Smooth muscle cell (in vitro differentiated cells): ENCODE measurements around the gene MTFR1L. TPM values are rescaled to one million over a fixed set of nuclear protein-coding genes. Genes with fewer than 3 reads are reported as not detected.

Experiments used
- DNase-seq: peaks from one replicate; lab custom pipeline; 2025; ENCODE audit not compliant: unreplicated experiment; lab: John Stamatoyannopoulos, UW
- H2AFZ ChIP-seq: fragments of 200-600 bp; sonication (generic); 2 replicates; pipeline ENCODE4 v1.6.0; 2016; ENCODE audit warnings: antibody characterized with exemption, low read depth, mild to moderate bottlenecking
- H3F3A ChIP-seq: fragments of 200-600 bp; sonication (generic); 2 replicates; pipeline ENCODE4 v1.6.0; 2017; ENCODE audit warnings: antibody characterized with exemption, low read depth
- H3K27ac ChIP-seq: fragments of 200-600 bp; sonication (generic); 2 replicates; pipeline ENCODE4 v1.5.1; 2016; ENCODE audit warnings: low read depth, mild to moderate bottlenecking
- H3K27me3 ChIP-seq: fragments of 200-600 bp; sonication (generic); 2 replicates; pipeline ENCODE4 v1.6.1; 2016; ENCODE audit warnings: low read depth, mild to moderate bottlenecking
- H3K36me3 ChIP-seq: fragments of 200-600 bp; sonication (generic); 2 replicates; pipeline ENCODE4 v1.5.1; 2016; ENCODE audit warnings: low read depth
- H3K4me1 ChIP-seq: fragments of 200-600 bp; sonication (generic); 2 replicates; pipeline ENCODE4 v1.5.1; 2016; ENCODE audit warnings: low read depth
- H3K4me2 ChIP-seq: fragments of 200-600 bp; sonication (generic); 2 replicates; pipeline ENCODE4 v1.6.0; 2016; ENCODE audit warnings: mild to moderate bottlenecking
- H3K4me3 ChIP-seq: fragments of 200-600 bp; sonication (generic); 2 replicates; pipeline ENCODE4 v1.5.1; 2016; ENCODE audit warnings: mild to moderate bottlenecking
- H3K79me2 ChIP-seq: fragments of 200-600 bp; sonication (generic); 2 replicates; pipeline ENCODE4 v1.6.0; 2016; ENCODE audit warnings: low read depth, mild to moderate bottlenecking
- H3K9ac ChIP-seq: fragments of 200-600 bp; sonication (generic); 2 replicates; pipeline ENCODE4 v1.6.0; 2016; ENCODE audit warnings: low read depth
- H3K9me3 ChIP-seq: fragments of 200-600 bp; sonication (generic); replicated peaks from 2 replicates; pipeline ENCODE4 v1.5.1; 2016; ENCODE audit warnings: low read depth
- H4K20me1 ChIP-seq: fragments of 200-600 bp; sonication (generic); 2 replicates; pipeline ENCODE4 v1.6.0; 2016; ENCODE audit warnings: low read depth
- WGBS: methylation state at CpG from one replicate; pipeline ENCODE4 v1.1.7; 2016; ENCODE audit warnings: low lambda C conversion rate; 5-methylcytosine and 5-hydroxymethylcytosine counted together
- polyA plus RNA-seq: library from polyadenylated mRNA; unstranded; fragments of >200 nt; fragmentation: Nextera tagmentation; extraction: Ambion mirVana; gene quantifications from 2 replicates; pipeline ENCODE4 v1.2.1, GENCODE V29; 2016
- total RNA-seq: library from RNA; depleted of rRNA; stranded (reverse); fragments of >200 nt; gene quantifications from 2 replicates; pipeline ENCODE4 v1.2.3, GENCODE V29; 2014
- TF ChIP-seq, protein P1 (sequence below): fragments of 200-600 bp; sonication (generic); IDR thresholded peaks from 2 replicates; pipeline ENCODE4 v1.5.1; 2017; ENCODE audit warnings: borderline replicate concordance, mild to moderate bottlenecking, antibody characterized with exemption; ENCODE audit not compliant: insufficient read depth, poor library complexity, severe bottlenecking

Gene MTFR1L
- total and polyA plus RNA-seq, 2 experiments from 2014 or later: 47.2 to 63.9 TPM

DNA sequence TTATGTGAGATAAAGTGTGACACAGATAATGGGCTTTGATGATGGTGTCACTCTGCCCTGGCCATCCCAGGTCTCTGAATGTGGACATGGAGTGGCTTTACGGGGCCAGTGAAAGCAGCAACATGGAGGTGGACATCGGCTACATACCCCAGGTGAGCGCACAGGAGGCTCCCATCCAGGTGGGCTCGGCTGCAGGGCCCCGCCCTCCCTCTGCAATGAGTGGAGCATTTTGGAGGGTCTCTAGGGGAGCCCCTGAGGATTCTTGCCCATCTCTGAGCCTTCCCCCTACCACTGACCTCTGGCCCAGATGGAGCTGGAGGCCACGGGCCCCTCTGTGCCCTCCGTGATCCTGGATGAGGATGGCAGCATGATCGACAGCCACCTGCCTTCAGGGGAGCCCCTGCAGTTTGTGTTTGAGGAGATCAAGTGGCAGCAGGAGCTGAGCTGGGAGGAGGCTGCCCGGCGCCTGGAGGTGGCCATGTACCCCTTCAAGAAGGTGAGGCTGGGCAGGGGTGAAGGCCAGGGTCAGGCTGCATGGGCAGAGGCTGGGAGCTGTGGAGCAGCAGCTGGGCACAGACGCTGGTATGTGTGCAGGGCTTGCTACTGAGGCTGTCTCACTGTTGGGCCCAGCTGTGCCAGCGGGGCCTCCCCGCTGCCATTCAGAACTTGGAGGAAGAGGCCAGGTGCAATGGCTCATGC lies 8.2 kb upstream of the MTFR1L start:
- Histone ChIP-seq H4K20me1 (peaks cover 7% of the 10 kb centered on the region), H3K4me2 (no peak overlapping the region)
- no peak for DNase-seq

DNA sequence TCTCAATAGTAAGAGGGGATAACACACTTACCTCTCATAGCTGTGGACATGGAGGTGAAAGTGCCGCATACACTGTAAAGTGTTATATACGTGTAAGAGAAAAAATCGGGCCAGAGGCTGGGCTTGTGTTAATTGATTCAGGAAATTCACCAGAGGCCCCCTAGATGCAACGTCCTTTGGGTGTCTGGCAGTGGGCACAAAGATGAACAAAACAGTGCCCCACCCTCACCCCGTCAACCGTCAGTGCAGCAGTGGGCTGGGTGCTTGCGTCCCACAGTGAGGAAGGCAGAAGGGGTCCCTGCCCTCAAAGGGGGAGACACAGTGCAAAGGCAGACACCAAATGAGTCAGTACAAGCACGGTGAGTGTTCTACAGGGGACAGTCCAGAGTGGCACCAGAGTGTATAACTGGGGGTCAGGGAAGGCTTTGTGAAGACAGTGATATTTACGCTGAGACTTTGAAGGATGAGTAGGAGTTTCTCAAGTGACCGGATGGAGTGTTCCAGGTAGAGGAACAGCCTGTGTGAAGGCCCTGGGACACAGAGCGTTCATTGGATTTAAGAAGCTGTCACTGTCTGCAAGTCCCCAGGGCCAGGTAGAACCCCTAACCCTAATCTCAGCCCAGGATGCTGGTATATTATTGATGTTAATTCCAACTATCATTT lies 6.6 kb upstream of the MTFR1L start:
- Histone ChIP-seq H3K36me3 (no peaks in the 10 kb centered on the region), H3K27me3 (no peaks in the 10 kb centered on the region)
- WGBS: 90% methylated on average over 11 of the region's 11 CpGs

More for the DNA sequence above, 8.2 kb upstream of the MTFR1L start:
- Histone ChIP-seq H3K36me3 (no peaks in the 10 kb centered on the region), H3K79me2 (no peaks in the 10 kb centered on the region), H3K4me1 (no peaks in the 10 kb centered on the region), H3K9ac (no peak overlapping the region), H3K9me3 (no peaks in the 10 kb centered on the region), H3K4me3 (no peak overlapping the region), H3K27me3 (no peaks in the 10 kb centered on the region), H3K27ac (no peak overlapping the region), H2AFZ (no peak overlapping the region), H3F3A (no peaks in the 10 kb centered on the region)
- 97% methylated on average over 13 of the region's 13 CpGs for WGBS
- TF ChIP-seq, protein P1, sequence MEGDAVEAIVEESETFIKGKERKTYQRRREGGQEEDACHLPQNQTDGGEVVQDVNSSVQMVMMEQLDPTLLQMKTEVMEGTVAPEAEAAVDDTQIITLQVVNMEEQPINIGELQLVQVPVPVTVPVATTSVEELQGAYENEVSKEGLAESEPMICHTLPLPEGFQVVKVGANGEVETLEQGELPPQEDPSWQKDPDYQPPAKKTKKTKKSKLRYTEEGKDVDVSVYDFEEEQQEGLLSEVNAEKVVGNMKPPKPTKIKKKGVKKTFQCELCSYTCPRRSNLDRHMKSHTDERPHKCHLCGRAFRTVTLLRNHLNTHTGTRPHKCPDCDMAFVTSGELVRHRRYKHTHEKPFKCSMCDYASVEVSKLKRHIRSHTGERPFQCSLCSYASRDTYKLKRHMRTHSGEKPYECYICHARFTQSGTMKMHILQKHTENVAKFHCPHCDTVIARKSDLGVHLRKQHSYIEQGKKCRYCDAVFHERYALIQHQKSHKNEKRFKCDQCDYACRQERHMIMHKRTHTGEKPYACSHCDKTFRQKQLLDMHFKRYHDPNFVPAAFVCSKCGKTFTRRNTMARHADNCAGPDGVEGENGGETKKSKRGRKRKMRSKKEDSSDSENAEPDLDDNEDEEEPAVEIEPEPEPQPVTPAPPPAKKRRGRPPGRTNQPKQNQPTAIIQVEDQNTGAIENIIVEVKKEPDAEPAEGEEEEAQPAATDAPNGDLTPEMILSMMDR: no peak

DNA sequence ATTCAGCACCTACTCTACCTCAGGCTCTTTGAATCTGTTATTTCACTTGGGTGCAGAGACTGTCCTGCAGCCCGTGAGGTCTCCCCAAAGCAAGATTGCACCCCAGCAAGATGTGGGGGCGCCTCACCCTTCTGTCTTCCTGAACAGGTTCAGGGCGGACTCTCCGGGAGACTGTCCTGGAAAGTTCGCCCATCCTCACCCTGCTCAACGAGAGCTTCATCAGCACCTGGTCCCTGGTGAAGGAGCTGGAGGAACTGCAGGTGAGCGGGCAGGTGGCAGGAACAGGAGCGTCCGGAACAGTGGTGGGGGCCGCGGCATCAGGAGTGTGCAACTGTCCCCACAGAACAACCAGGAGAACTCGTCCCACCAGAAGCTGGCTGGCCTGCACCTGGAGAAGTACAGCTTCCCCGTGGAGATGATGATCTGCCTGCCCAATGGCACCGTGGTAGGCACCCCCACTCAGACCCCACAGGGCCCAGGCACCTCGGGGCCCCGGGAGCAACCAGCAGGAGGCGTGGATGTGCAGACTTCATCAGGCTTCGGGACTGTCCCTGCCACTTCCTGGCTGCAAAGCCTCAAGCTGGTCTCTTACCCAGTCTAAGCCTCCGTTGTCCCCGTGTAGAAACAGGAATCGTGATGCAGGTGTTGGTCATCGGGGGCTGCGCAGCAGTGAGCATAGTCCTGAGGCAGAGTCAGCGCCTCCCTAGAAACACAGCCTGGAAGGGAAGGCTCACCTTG lies 5.9 kb upstream of the MTFR1L start:
- peaks cover 16% of the 10 kb centered on the region for H3F3A ChIP-seq
- H2AFZ ChIP-seq: no peak overlapping the region
- H4K20me1 ChIP-seq: peaks cover 7% of the 10 kb centered on the region
- H3K9me3 ChIP-seq: no peaks in the 10 kb centered on the region
- H3K27me3 ChIP-seq: no peaks in the 10 kb centered on the region
- H3K27ac ChIP-seq: no peak overlapping the region
- TF ChIP-seq, protein P1: no peak
- no peaks in the 10 kb centered on the region for H3K36me3 ChIP-seq
- H3K9ac ChIP-seq: no peak overlapping the region
- no peaks in the 10 kb centered on the region for H3K79me2 ChIP-seq
- DNase-seq: no peak
- WGBS: 96% methylated on average over 24 of the region's 24 CpGs
- H3K4me3 ChIP-seq: no peak overlapping the region
- H3K4me1 ChIP-seq: peaks cover 6% of the 10 kb centered on the region
- H3K4me2 ChIP-seq: no peak overlapping the region

More for the DNA sequence above, 6.6 kb upstream of the MTFR1L start:
- Histone ChIP-seq H3K79me2 (no peaks in the 10 kb centered on the region), H3K4me3 (no peak overlapping the region), H3K4me1 (no peaks in the 10 kb centered on the region), H3K4me2 (no peak overlapping the region), H3K27ac (no peak overlapping the region), H3K9ac (no peak overlapping the region), H2AFZ (no peak overlapping the region), H3K9me3 (no peaks in the 10 kb centered on the region), H3F3A (peaks cover 9% of the 10 kb centered on the region), H4K20me1 (peaks cover 7% of the 10 kb centered on the region)
- TF ChIP-seq, protein P1: no peak
- DNase-seq: no peak
